ENCODE results near the gene SLC16A12. TPM values are rescaled to one million over a fixed set of nuclear protein-coding genes. Genes with fewer than 3 reads are reported as not detected.

Gene SLC16A12
- total and polyA plus RNA-seq, 2 donors (not counting 1 experiment from before 2014, with no cell fraction given) = under 0.01 to 0.26 TPM

DNA sequence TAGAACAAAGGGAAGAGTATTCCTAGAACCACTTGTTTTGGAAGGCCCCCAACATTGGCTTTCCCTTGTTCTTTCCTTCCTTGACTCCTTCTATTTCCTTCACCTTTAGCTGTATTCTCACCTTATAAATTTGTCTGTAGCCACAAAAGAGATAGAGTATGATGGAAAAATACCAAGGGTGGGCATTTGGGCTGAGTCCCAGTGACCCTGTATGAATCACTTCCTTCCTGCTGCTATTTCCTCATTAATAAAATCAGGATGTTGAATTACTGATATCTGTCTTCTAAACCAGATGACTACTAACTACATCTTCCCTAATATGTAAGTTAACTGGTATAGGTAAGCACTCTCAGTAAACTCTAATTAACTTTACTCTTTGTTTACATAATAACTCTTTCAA, 65.9 kb downstream of the SLC16A12 start:
- Histone ChIP-seq H3K9me3 (ENCODE audit: control insufficient read depth, insufficient read depth, low read depth, low read length) (no peaks in the 10 kb centered on the region), H3K9ac (ENCODE audit: insufficient read depth, low read length) (no peak overlapping the region), H3K27ac (ENCODE audit: insufficient read depth, low read length) (no peak overlapping the region), H3K27me3 (ENCODE audit: control insufficient read depth, insufficient read depth, low read length) (no peaks in the 10 kb centered on the region), H3K4me3 (replicated peaks in 1 of 4; ENCODE audit: control extremely low read depth in 1 of 4, insufficient read depth in 1 of 4, low read depth in 3 of 4, low read length in 4 of 4) (no peak overlapping the region), H3K79me2 (ENCODE audit: control insufficient read depth, insufficient read depth, low read length) (no peaks in the 10 kb centered on the region), H2AFZ (ENCODE audit: low read length) (no peak overlapping the region), H3K4me2 (ENCODE audit: extremely low read depth, insufficient read depth, low read length) (no peak overlapping the region), H4K20me1 (ENCODE audit: control insufficient read depth, extremely low read depth, insufficient read depth, low read length) (no peaks in the 10 kb centered on the region), H3K4me1 (ENCODE audit: control insufficient read depth, extremely low read depth, insufficient read depth, low read length) (peaks cover 3% of the 10 kb centered on the region), H3K36me3 (ENCODE audit: control insufficient read depth, insufficient read depth, low read length) (no peaks in the 10 kb centered on the region)
- TF ChIP-seq, protein P1, sequence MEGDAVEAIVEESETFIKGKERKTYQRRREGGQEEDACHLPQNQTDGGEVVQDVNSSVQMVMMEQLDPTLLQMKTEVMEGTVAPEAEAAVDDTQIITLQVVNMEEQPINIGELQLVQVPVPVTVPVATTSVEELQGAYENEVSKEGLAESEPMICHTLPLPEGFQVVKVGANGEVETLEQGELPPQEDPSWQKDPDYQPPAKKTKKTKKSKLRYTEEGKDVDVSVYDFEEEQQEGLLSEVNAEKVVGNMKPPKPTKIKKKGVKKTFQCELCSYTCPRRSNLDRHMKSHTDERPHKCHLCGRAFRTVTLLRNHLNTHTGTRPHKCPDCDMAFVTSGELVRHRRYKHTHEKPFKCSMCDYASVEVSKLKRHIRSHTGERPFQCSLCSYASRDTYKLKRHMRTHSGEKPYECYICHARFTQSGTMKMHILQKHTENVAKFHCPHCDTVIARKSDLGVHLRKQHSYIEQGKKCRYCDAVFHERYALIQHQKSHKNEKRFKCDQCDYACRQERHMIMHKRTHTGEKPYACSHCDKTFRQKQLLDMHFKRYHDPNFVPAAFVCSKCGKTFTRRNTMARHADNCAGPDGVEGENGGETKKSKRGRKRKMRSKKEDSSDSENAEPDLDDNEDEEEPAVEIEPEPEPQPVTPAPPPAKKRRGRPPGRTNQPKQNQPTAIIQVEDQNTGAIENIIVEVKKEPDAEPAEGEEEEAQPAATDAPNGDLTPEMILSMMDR (conservative IDR thresholded peaks at IDR 0.05 in 1 of 2, IDR thresholded peaks at IDR 0.05 in 1 of 2; ENCODE audit: low read depth in 1 of 2, low read length in 2 of 2) = no peak
- TF ChIP-seq EZH2 (IDR thresholded peaks at IDR 0.05; ENCODE audit: low read length, missing control alignments) = no peak
- no peak for DNase-seq (ENCODE audit: low read depth in 2 of 2)

DNA sequence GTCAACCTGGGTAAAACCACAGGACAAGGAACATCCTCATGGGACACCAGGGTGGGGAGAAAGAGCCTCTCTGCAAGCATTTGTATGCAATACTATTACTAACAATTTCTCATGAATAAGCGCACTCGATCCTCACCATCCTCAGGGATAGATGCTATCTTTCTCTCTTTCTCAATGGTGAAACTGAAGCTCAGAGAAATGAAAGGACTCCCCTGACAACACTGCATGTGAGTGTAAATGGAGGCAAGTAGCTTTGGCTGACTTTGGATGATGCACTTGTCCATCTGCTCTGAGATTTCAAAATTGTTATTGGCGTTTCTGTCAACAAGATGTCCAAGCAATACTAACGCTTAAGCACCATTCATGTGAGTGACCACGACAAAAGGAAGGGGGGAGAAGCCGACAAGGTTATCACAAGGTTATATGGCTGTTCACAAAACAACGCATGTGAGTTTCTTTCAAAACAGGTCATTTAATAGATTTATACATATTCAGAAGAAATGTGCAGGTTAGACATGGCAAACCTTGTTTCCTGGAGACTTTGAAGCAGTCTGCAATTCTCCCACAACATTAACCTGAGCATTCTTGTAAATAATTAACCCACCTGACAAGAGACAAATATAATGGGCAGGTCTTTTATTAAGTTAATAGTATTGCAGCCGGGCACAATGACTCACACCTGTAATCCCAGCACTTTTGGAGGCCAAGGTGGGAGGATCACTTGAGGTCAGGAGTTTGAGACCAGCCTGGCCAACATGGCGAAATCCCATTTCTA, 67.0 kb downstream of the SLC16A12 start:
- Histone ChIP-seq H3K36me3 (ENCODE audit: control insufficient read depth, insufficient read depth, low read length) (no peaks in the 10 kb centered on the region), H3K79me2 (ENCODE audit: control insufficient read depth, insufficient read depth, low read length) (no peaks in the 10 kb centered on the region), H3K9ac (ENCODE audit: insufficient read depth, low read length) (no peak overlapping the region), H3K4me1 (ENCODE audit: control insufficient read depth, extremely low read depth, insufficient read depth, low read length) (peaks cover 3% of the 10 kb centered on the region), H3K4me3 (replicated peaks in 1 of 4; ENCODE audit: control extremely low read depth in 1 of 4, insufficient read depth in 1 of 4, low read depth in 3 of 4, low read length in 4 of 4) (no peak overlapping the region), H3K27ac (ENCODE audit: insufficient read depth, low read length) (no peak overlapping the region), H3K9me3 (ENCODE audit: control insufficient read depth, insufficient read depth, low read depth, low read length) (no peaks in the 10 kb centered on the region), H4K20me1 (ENCODE audit: control insufficient read depth, extremely low read depth, insufficient read depth, low read length) (no peaks in the 10 kb centered on the region), H3K27me3 (ENCODE audit: control insufficient read depth, insufficient read depth, low read length) (no peaks in the 10 kb centered on the region), H3K4me2 (ENCODE audit: extremely low read depth, insufficient read depth, low read length) (no peak overlapping the region), H2AFZ (ENCODE audit: low read length) (no peak overlapping the region)
- TF ChIP-seq, protein P1 (conservative IDR thresholded peaks at IDR 0.05 in 1 of 2, IDR thresholded peaks at IDR 0.05 in 1 of 2; ENCODE audit: low read depth in 1 of 2, low read length in 2 of 2) = no peak
- no peak for TF ChIP-seq EZH2 (IDR thresholded peaks at IDR 0.05; ENCODE audit: low read length, missing control alignments)
- DNase-seq (ENCODE audit: low read depth in 2 of 2) = no peak

DNA sequence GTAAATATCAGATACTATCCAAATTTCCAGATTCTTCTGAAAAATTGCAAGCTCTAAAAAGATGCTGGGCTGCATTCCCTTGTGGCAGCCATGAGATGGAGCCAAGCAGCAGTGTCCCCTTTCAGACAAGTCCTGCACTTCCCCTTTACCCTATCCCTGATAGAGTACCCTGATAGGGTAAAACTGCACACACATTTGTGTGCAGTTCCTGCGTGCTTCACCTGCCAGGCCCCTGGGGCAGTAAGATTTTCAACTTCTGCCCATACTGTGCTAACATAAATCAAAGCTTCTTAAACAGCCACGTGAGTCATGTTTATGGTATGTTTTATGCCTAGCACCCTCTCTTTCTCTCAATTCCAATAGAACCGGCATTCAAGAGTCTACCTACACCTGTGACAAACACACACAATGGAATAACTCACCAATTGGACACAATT, 68.8 kb downstream of the SLC16A12 start:
- peak; percentile 63 to 77 for DNase-seq (ENCODE audit: low read depth in 2 of 2)
- Histone ChIP-seq H3K4me2 (ENCODE audit: extremely low read depth, insufficient read depth, low read length) (no peak overlapping the region), H3K27me3 (ENCODE audit: control insufficient read depth, insufficient read depth, low read length) (no peaks in the 10 kb centered on the region)

More for the DNA sequence above, 68.8 kb downstream of the SLC16A12 start:
- Histone ChIP-seq H3K9me3 (ENCODE audit: control insufficient read depth, insufficient read depth, low read depth, low read length) (no peaks in the 10 kb centered on the region), H3K27ac (ENCODE audit: insufficient read depth, low read length) (no peak overlapping the region), H3K4me3 (replicated peaks in 1 of 4; ENCODE audit: control extremely low read depth in 1 of 4, insufficient read depth in 1 of 4, low read depth in 3 of 4, low read length in 4 of 4) (no peak overlapping the region), H3K4me1 (ENCODE audit: control insufficient read depth, extremely low read depth, insufficient read depth, low read length) (peaks cover 3% of the 10 kb centered on the region), H2AFZ (ENCODE audit: low read length) (no peak overlapping the region), H3K36me3 (ENCODE audit: control insufficient read depth, insufficient read depth, low read length) (no peaks in the 10 kb centered on the region), H3K79me2 (ENCODE audit: control insufficient read depth, insufficient read depth, low read length) (no peaks in the 10 kb centered on the region), H3K9ac (ENCODE audit: insufficient read depth, low read length) (no peak overlapping the region), H4K20me1 (ENCODE audit: control insufficient read depth, extremely low read depth, insufficient read depth, low read length) (no peaks in the 10 kb centered on the region)
- TF ChIP-seq EZH2 (IDR thresholded peaks at IDR 0.05; ENCODE audit: low read length, missing control alignments) = no peak
- TF ChIP-seq, protein P1 (conservative IDR thresholded peaks at IDR 0.05 in 1 of 2, IDR thresholded peaks at IDR 0.05 in 1 of 2; ENCODE audit: low read depth in 1 of 2, low read length in 2 of 2) = peak; percentile 54 to 73
